ENCODE data around the gene KRTAP10-11.
"Not testable (repeated sequence)": the region's sequence is repeated elsewhere in the genome, so short reads cannot be mapped to it uniquely, and the experiment has no call there.

KRTAP10-11 gene

GRCh38 chr21:44626262-44626661 is 20.0 kb upstream of the KRTAP10-11 start:
- no peak for DNase-seq (ENCODE audit: low read depth)
- TF ChIP-seq CTCF (IDR thresholded peaks at IDR 0.05; ENCODE audit: low read depth, low read length, missing control alignments): no peak
- no peak overlapping the region for H3K4me3 ChIP-seq (ENCODE audit: low read depth, low read length)

- H3K4me3 ChIP-seq (ENCODE audit: low read depth, low read length): no peak within 1 kb of the TSS
- TF ChIP-seq CTCF (IDR thresholded peaks at IDR 0.05; ENCODE audit: low read depth, low read length, missing control alignments): no peak
- no peak for DNase-seq (ENCODE audit: low read depth)
These were observed 19.5 kb upstream of the KRTAP10-11 start, which contains the start of gene KRTAP10-9 for GRCh38 chr21:44626673-44627143. Gene KRTAP10-9 (plus strand): TSS chr21:44627093. CDS start chr21:44627172, 79 bp downstream.

GRCh38 chr21:44627181-44627822 is 18.9 kb upstream of the KRTAP10-11 start:
- H3K4me3 ChIP-seq (ENCODE audit: low read depth, low read length); DNase-seq (ENCODE audit: low read depth): not testable (repeated sequence)

GRCh38 chr21:44627831-44628233 is 18.4 kb upstream of the KRTAP10-11 start:
- DNase-seq (ENCODE audit: low read depth); H3K4me3 ChIP-seq (ENCODE audit: low read depth, low read length): not testable (repeated sequence)

- no peak for DNase-seq (ENCODE audit: low read depth)
- H3K4me3 ChIP-seq (ENCODE audit: low read depth, low read length): no peak overlapping the region
- no peak for TF ChIP-seq CTCF (IDR thresholded peaks at IDR 0.05; ENCODE audit: low read depth, low read length, missing control alignments)
These were observed 17.4 kb upstream of the KRTAP10-11 start for GRCh38 chr21:44628707-44629391.

- no peak overlapping the region for H3K4me3 ChIP-seq (ENCODE audit: low read depth, low read length)
- TF ChIP-seq CTCF (IDR thresholded peaks at IDR 0.05; ENCODE audit: low read depth, low read length, missing control alignments): no peak
These were observed 15.8 kb upstream of the KRTAP10-11 start for GRCh38 chr21:44630440-44630839.

GRCh38 chr21:44632067-44632466 is 14.1 kb upstream of the KRTAP10-11 start:
- no peak for DNase-seq (ENCODE audit: low read depth)
- no peak overlapping the region for H3K4me3 ChIP-seq (ENCODE audit: low read depth, low read length)
- no peak for TF ChIP-seq CTCF (IDR thresholded peaks at IDR 0.05; ENCODE audit: low read depth, low read length, missing control alignments)

More at GRCh38 chr21:44630440-44630839, 15.8 kb upstream of the KRTAP10-11 start:
- DNase-seq (ENCODE audit: low read depth): no peak
